Daoy (cell line): ENCODE results near the gene CSDE1. TPM values are rescaled to one million over a fixed set of nuclear protein-coding genes. Genes with fewer than 3 reads are reported as not detected.

Source experiments
- DNase-seq: peaks from one replicate; pipeline ENCODE4 v3.0.0-alpha.2; 2015; ENCODE audit warnings: low read depth
- total RNA-seq: library from RNA; depleted of rRNA; stranded (reverse); fragments of >200 nt; shearing (Covaris generic); gene quantifications from 2 replicates; pipeline ENCODE4 v1.2.3, GENCODE V29; 2014

The CSDE1 gene
- total RNA-seq, 1 experiment from 2014 or later = 1,171 TPM

DNA sequence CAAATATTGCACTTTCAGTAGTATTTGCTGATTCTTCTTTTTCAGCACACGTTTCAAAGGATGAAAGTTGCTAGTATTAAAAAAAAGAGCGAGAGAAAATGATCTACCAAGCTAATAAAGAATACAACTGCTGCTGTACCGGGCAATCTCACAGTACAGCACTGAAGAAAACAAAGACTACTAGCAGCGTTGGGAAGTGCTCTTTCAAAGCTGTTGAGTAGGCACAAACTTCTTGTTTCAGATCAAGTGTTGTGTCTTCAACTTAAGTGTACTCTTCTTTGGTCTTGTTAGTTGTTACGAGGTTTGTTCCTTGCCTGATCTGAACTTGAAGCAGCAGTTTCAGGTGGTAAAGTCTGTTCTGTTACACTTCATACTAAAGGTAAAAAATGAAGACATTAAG, 7.9 kb downstream of the CSDE1 start:
- no peak for DNase-seq

- DNase-seq = no peak
These were observed 11.2 kb downstream of the CSDE1 start for GRCh38 chr1:114746450-114747121.

GRCh38 chr1:114745291-114745690, 12.5 kb downstream of the CSDE1 start:
- no peak for DNase-seq

DNA sequence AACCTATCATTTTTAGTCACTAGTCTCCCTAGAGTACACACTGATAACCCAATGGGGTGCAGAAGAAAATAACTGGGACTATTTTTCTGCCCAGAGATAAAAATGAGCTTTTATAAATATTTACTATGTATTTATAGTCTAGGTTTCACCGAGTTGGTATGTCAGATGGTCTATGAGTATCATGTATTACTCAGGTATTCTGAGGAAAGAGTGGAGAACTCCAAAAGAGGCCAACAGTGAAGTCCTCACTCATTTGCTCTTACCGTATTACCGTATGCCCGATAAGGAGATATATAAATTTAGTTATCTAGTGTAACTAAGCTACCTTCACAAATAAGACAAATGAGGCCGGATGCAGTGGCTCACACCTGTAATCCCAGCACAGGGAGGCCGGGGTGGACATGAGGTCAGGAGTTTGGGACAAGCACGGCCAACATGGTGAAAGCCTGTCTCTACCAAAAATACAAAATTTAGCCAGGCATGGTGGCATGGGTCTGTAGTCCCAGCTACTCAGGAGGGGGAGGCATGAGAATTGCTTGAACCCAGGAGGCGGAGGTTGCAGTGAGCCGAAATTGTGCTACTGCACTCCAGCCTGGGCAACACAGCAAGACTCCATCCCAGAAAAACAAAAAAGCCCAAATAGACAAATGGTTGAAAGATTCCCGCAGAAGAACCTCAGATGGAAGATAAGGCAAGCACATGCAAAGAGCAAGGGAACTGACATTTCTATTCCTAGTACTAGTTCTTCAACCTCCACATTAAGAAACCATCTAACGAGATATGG, 15.6 kb downstream of the CSDE1 start:
- no peak for DNase-seq

- DNase-seq = no peak
These were observed 17.5 kb downstream of the CSDE1 start for GRCh38 chr1:114740331-114740730.

GRCh38 chr1:114737314-114737849, 20.4 kb downstream of the CSDE1 start:
- no peak for DNase-seq

- no peak for DNase-seq
These were observed 22.3 kb downstream of the CSDE1 start for GRCh38 chr1:114735479-114735878.

- no peak for DNase-seq
These were observed 28.0 kb downstream of the CSDE1 start for GRCh38 chr1:114729782-114730181.

- DNase-seq = no peak
These were observed 29.2 kb downstream of the CSDE1 start for GRCh38 chr1:114728553-114728952.

DNA sequence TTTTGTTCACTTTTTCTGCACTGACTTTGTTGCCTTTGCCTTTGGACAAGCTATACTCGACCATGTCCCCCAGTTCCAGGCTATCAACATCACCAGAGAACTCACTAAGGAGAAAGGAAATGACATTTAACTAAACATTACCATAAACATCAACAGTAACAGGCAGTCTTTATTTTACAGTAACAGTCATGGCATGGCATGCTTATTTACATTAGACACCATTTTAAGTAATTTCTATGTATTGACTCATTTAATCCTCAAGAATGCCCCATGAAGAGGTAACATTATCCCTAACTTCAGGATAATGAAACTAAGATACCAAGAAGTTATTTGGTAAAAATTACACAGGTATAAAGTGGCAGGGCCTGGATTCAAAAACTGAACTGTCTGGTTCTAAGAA, 32.6 kb downstream of the CSDE1 start:
- DNase-seq = no peak

DNA sequence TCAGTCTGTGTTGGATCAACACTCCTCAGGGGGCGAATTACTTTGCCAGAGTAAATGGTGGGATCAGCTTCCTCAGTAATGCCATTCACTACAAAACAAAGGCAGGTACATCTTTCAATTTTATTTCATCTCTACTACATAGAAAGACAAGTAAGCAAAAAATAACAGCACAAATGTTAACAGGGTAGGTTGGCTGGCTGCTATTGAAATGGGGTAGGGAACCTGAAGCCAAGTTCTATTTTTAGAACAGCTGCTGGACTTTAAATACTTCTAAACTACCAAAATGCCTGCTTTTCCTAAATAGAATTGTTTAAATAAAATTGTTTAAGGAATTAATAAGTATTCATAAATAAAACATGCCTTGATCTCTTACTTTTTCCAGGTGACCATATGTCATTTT, 33.9 kb downstream of the CSDE1 start:
- no peak for DNase-seq

DNA sequence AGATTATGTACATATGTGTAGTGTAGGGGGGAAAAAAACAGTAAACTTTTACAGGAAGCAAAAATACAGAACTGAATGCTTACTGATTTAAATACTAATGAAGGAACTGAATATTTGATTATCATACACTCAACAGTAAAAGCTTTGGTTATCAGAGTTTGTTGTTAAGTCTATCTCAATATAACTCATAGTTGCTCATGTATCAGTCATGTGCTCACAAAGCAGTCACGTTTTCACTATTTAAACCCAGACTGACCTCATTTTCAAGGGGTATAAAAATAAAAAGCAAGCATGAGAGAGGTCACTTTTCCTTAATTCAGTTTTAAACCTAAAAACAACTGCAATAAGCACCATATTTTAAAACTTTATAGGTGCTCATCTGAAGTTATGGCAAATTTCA, 34.3 kb downstream of the CSDE1 start:
- DNase-seq = no peak

DNA sequence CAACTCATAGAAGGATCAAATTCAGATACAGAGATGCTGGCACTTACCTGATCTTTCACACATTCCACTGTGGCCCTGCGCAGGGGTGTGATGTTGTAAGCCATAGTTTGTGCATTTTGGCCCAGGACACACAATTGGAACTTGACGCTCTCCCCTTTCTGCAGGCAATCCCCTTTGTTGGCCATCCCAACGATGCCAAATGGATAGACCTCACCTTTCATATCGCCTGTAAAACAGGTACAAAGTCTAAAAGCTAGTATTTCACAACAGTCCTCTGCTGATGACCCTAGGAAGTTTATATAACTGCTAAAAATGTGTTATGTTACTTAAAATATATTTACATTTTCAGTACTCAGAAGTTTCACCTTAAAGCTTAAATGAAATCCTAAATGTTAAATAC, 37.3 kb downstream of the CSDE1 start:
- no peak for DNase-seq

GRCh38 chr1:114719424-114719787, 38.4 kb downstream of the CSDE1 start:
- peak; percentile 35 for DNase-seq

DNA sequence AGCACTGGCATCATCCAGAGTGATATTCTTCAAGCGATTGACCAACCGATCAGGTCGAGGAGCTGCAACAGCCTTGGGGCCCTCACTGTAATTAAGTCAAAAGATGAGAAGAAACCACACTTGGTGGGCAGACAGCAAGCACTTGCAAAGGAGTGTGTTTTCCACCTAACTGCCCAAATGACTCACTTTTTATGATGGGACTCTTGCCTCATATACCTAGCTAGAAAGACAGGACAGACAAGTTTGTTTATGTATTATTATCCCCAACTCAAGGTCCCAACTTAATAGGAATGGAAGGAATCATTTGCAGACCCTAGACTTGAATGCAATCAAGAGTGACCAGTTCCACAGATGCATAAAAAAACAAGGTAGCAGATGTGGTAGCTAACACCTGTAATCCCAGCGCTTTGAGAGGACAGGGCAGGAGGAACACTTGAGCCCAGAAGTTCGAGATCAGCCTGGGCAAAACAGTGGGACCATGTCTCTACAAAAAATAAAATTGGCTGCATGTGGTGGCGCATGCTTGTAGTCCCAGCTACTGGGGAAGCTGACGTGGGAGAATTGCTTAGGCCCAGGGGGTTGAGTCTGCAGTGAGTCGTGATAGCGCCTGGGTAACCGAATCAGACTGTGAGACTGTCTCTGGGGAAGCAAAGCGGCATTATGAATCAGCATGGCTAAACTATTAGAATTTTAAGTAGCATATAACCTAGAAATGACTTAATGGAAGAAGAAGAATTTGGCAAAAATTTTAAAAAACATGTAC, 38.9 kb downstream of the CSDE1 start:
- DNase-seq = peak; percentile 60

GRCh38 chr1:114716304-114717170, 41.2 kb downstream of the CSDE1 start, which contains the start of gene NRAS:
Gene NRAS, minus strand, starts transcription at chr1:114716771. Its CDS starts 611 bp downstream, at chr1:114716160.
- DNase-seq = peak; percentile 97

- peak; percentile 12 for DNase-seq
These were observed 41.9 kb downstream of the CSDE1 start for GRCh38 chr1:114715952-114716303.

DNA sequence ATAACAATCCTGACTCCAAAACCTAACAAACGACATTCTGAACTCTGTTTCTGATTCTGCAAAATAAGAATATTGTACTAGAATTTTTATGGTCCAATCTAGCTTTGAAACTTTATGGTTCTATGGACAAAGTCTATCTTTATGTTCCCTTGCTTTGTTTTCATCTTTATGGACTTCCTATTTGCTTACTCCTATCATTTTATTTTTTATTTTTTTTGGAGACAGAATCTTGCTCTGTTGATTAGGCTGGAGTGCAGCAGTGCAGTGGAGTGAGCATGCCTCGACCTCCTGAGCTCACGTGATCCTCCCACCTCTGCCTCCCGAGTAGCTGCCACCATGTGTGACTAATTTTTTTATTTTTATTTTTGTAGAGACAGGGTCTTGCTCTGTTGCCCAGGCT, 44.8 kb downstream of the CSDE1 start:
- no peak for DNase-seq

DNA sequence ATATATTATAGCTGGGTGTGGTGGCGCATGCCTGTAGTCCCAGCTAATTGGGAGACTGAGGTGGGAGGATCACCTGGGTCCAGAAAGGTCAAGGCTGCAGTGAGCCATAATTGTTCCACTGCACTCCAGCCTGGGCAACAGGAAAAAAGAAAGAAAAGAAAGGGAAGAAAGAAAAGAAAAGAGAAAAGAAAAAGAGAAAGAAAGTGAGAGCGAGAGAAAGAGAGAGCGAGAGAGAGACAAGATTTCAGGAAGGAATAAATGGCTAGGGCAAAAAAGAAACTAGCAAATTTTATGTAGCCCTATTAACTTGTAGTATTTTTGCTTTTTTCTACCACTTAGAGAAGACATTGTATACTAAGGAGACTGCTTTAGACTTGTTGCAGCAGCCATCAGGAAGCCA, 47.4 kb downstream of the CSDE1 start:
- no peak for DNase-seq

DNA sequence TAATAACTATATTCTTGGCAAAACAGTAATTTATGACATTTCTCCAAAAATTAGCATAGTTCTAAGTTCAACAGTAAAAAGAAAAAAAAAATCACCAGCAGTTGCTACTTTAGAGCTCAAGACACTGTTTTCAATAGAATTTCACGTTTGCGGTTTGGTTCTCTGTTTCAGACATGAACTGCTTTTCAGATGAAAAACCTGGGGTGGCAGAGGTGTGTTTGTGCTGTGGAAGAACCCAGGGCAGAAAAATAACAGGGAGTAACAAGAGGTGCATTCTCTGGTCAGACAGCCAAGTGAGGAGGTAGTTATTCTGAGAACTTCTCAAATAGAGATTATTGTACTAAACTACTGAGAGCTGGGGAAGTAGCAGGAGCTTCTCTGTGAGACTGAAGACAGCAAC, 50.2 kb downstream of the CSDE1 start:
- DNase-seq = no peak

GRCh38 chr1:114703242-114703641, 54.5 kb downstream of the CSDE1 start:
- no peak for DNase-seq

GRCh38 chr1:114702737-114703136, 55.0 kb downstream of the CSDE1 start:
- DNase-seq = no peak
